HG03354 (cell line): ENCODE results near the gene CHN1.

Experiments
- ATAC-seq: cut with Tn5 transposase; IDR thresholded peaks from one replicate; pipeline ENCODE4 v1.9.1; 2021; ENCODE audit warnings: mild to moderate bottlenecking; ENCODE audit not compliant: unreplicated experiment, poor library complexity, severe bottlenecking

Gene CHN1

GRCh38 chr2:175012516-175012915 is 7.3 kb upstream of the CHN1 start:
- ATAC-seq = no peak

GRCh38 chr2:175011505-175011904 is 6.3 kb upstream of the CHN1 start:
- no peak for ATAC-seq

- no peak for ATAC-seq
Observed at GRCh38 chr2:175010848-175011254, 5.7 kb upstream of the CHN1 start.

GRCh38 chr2:175009917-175010621 is 4.9 kb upstream of the CHN1 start:
- ATAC-seq = no peak

- no peak for ATAC-seq
Observed at GRCh38 chr2:175008801-175009495, 3.8 kb upstream of the CHN1 start.

- ATAC-seq = no peak
Observed at GRCh38 chr2:175008009-175008408, 2.8 kb upstream of the CHN1 start.

GRCh38 chr2:175007510-175007909 is 2.3 kb upstream of the CHN1 start:
- no peak for ATAC-seq

GRCh38 chr2:175006281-175006680 is 1.1 kb upstream of the CHN1 start:
- no peak for ATAC-seq

GRCh38 chr2:175005733-175006264 is 618 bp upstream of the CHN1 start:
- ATAC-seq = no peak

- ATAC-seq = peak; percentile 46
Observed at GRCh38 chr2:175004730-175004979, 526 bp downstream of the CHN1 start.

GRCh38 chr2:175003875-175004729 is 1.1 kb downstream of the CHN1 start:
- ATAC-seq = no peak

GRCh38 chr2:175002547-175003274 is 2.5 kb downstream of the CHN1 start:
- no peak for ATAC-seq

- no peak for ATAC-seq
Observed at GRCh38 chr2:175001566-175001965, 3.6 kb downstream of the CHN1 start.

- ATAC-seq = no peak
Observed at GRCh38 chr2:174997110-174997509, 8.1 kb downstream of the CHN1 start.

- no peak for ATAC-seq
Observed at GRCh38 chr2:174996622-174997021, 8.6 kb downstream of the CHN1 start.

GRCh38 chr2:174994381-174994780 is 10.8 kb downstream of the CHN1 start:
- no peak for ATAC-seq

GRCh38 chr2:174992886-174993285 is 12.3 kb downstream of the CHN1 start:
- no peak for ATAC-seq

- no peak for ATAC-seq
Observed at GRCh38 chr2:174985614-174986013, 19.6 kb downstream of the CHN1 start.

- ATAC-seq = no peak
Observed at GRCh38 chr2:174984561-174984960, 20.6 kb downstream of the CHN1 start.

GRCh38 chr2:174981331-174981730 is 23.9 kb downstream of the CHN1 start:
- no peak for ATAC-seq
